Ishikawa (cell line): ENCODE results near the gene CRABP1.

Source experiments
- CEBPB ChIP-seq: IDR thresholded peaks from 2 replicates; pipeline ENCODE4 v1.6.1; 2012
- CREB1 ChIP-seq: IDR thresholded peaks from 2 replicates; pipeline ENCODE4 v1.6.1; 2012; ENCODE audit warnings: low read depth
- EGR1 ChIP-seq: IDR thresholded peaks from 2 replicates; pipeline ENCODE4 v1.6.1; 2012
- EP300 ChIP-seq: IDR thresholded peaks from 2 replicates; pipeline ENCODE4 v1.6.1; 2012; ENCODE audit warnings: borderline replicate concordance
- FOXM1 ChIP-seq: IDR thresholded peaks from 2 replicates; pipeline ENCODE4 v1.6.1; 2012; ENCODE audit warnings: low read depth, borderline replicate concordance
- NFIC ChIP-seq: IDR thresholded peaks from 2 replicates; pipeline ENCODE4 v1.6.1; 2012
- RAD21 ChIP-seq: IDR thresholded peaks from 2 replicates; pipeline ENCODE4 v1.6.1; 2012; ENCODE audit warnings: low read depth
- TAF1 ChIP-seq: IDR thresholded peaks from 2 replicates; pipeline ENCODE4 v1.6.1; 2012; ENCODE audit warnings: low read depth, mild to moderate bottlenecking
- TCF12 ChIP-seq: IDR thresholded peaks from 2 replicates; pipeline ENCODE4 v1.6.1; 2012; ENCODE audit warnings: low read depth
- TEAD4 ChIP-seq: IDR thresholded peaks from 2 replicates; pipeline ENCODE4 v1.6.1; 2012
- YY1 ChIP-seq: IDR thresholded peaks from 2 replicates; pipeline ENCODE4 v1.6.1; 2012; ENCODE audit warnings: low read depth
- ZBTB7A ChIP-seq: IDR thresholded peaks from 2 replicates; pipeline ENCODE4 v1.6.1; 2012; ENCODE audit warnings: low read depth
- TF ChIP-seq, protein P1 (sequence below): IDR thresholded peaks from 2 replicates; pipeline ENCODE4 v1.6.1; 2012; ENCODE audit warnings: low read depth, mild to moderate bottlenecking
- TF ChIP-seq, protein P2 (sequence below): IDR thresholded peaks from 2 replicates; pipeline ENCODE4 v1.6.1; 2012
- TF ChIP-seq, protein P3 (sequence below): IDR thresholded peaks from 2 replicates; pipeline ENCODE4 v1.6.1; 2012

The CRABP1 gene

DNA sequence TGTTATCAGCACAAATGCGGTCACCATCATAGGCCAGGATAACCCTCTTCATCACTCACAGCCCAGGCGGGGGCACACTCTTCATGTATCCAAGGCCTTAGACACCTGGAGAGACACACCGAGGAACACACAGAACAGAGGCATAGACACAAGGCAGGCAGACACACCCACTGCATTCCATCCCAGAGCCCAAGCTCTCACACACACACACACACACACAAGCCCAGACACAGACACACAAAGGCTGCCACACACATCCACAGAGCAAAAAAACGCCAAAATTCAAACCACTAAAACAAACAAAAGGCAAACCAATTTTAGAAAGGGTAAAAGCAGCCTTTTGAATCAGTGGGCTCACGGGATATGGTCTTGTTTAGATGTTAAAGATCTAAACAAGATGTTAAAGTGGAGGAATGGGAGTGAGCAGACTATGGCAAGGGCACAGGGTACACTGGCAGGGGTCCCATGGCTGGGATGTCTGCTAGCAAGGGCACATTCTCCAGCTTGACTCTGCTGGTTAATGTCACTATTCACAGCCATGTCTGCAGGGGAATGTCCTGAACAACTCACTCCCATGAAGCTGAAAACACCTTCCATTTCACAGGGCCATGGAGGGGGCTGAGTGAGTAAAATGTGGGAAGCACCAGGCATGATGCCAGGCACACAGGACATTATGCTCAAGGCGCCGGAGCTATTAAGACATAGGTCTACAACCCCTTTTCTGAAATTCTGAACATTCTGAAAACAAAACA, 14.9 kb upstream of the CRABP1 start:
- TF ChIP-seq EGR1 (no peak), TEAD4 (no peak), ZBTB7A (no peak), RAD21 (no peak), CEBPB (no peak), FOXM1 (no peak), NFIC (no peak), TCF12 (no peak), YY1 (no peak), CREB1 (no peak), EP300 (no peak), TAF1 (no peak)
- TF ChIP-seq, protein P1, sequence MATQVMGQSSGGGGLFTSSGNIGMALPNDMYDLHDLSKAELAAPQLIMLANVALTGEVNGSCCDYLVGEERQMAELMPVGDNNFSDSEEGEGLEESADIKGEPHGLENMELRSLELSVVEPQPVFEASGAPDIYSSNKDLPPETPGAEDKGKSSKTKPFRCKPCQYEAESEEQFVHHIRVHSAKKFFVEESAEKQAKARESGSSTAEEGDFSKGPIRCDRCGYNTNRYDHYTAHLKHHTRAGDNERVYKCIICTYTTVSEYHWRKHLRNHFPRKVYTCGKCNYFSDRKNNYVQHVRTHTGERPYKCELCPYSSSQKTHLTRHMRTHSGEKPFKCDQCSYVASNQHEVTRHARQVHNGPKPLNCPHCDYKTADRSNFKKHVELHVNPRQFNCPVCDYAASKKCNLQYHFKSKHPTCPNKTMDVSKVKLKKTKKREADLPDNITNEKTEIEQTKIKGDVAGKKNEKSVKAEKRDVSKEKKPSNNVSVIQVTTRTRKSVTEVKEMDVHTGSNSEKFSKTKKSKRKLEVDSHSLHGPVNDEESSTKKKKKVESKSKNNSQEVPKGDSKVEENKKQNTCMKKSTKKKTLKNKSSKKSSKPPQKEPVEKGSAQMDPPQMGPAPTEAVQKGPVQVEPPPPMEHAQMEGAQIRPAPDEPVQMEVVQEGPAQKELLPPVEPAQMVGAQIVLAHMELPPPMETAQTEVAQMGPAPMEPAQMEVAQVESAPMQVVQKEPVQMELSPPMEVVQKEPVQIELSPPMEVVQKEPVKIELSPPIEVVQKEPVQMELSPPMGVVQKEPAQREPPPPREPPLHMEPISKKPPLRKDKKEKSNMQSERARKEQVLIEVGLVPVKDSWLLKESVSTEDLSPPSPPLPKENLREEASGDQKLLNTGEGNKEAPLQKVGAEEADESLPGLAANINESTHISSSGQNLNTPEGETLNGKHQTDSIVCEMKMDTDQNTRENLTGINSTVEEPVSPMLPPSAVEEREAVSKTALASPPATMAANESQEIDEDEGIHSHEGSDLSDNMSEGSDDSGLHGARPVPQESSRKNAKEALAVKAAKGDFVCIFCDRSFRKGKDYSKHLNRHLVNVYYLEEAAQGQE, result no peak
- TF ChIP-seq, protein P2, sequence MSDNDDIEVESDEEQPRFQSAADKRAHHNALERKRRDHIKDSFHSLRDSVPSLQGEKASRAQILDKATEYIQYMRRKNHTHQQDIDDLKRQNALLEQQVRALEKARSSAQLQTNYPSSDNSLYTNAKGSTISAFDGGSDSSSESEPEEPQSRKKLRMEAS, result no peak
- TF ChIP-seq, protein P3, sequence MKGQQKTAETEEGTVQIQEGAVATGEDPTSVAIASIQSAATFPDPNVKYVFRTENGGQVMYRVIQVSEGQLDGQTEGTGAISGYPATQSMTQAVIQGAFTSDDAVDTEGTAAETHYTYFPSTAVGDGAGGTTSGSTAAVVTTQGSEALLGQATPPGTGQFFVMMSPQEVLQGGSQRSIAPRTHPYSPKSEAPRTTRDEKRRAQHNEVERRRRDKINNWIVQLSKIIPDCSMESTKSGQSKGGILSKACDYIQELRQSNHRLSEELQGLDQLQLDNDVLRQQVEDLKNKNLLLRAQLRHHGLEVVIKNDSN, result no peak

DNA sequence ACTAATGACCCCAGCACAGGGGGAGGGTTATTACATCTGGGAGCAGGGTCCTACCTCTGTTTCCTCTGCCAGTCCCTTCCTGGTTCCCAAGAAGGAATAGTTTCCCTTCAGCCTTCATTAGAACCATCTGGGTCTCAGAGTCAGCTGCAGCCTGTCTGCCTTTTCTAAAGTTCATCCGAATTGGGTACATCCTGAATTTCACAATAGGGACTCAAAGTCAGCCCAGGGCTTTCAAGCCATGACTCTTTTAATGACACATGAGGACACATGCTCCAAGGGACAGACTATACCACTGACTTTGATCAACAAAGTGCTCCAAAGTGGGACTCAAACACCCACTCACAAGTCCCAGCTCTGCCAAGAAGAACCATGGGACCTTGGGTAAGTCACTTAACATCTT, 12.7 kb upstream of the CRABP1 start:
- TF ChIP-seq EP300 (no peak), CREB1 (no peak), FOXM1 (no peak), TEAD4 (no peak), RAD21 (no peak), EGR1 (no peak), TCF12 (no peak), ZBTB7A (no peak), NFIC (no peak), CEBPB (no peak), TAF1 (no peak), YY1 (no peak)
- TF ChIP-seq, protein P2, result no peak
- TF ChIP-seq, protein P3, result no peak
- TF ChIP-seq, protein P1, result no peak

DNA sequence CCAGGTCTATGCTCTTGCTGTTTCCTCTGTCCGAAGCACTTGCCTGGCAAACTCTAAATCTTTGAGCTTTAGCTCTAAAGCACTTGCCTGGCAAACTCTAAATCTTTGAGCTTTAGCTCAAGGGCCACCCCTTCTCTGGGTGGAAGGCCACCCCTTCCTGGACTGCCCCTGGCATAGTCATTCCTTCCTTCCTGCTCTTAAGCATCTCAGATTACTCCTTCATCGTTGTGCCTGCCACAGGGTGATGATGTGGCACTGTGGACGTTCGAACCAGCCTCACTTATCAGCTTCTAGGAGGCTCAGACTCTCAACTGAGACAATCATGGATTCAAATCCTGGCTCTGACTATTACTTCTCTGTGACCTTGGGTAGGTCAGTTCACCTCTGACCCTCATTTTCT, 10.5 kb upstream of the CRABP1 start:
- TF ChIP-seq CREB1, result no peak
- TF ChIP-seq, protein P1, result no peak
- no peak for TF ChIP-seq FOXM1
- TF ChIP-seq EP300, result no peak
- no peak for TF ChIP-seq TAF1

DNA sequence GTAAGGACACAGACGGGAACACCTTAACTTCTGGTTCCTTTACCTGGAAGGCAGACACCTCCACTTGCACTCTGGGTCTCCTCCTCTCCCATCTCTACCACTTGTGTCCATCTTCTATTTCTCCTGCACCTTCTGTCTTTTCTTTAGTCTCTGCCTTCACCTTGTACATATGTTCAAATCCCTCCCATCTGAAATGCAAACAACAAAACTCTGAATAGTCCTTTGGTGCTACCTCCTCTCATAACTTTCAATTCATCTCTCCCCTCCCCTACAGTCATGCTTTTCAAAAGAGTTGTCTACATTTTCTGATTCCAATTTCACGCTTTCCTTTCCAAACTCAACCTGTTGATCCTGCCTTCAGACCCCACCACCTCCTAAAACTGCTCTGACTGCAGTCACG, 5.3 kb upstream of the CRABP1 start:
- TF ChIP-seq, protein P2, result no peak
- TF ChIP-seq, protein P1, result no peak
- no peak for TF ChIP-seq CREB1
- TF ChIP-seq ZBTB7A, result no peak
- no peak for TF ChIP-seq TEAD4
- TF ChIP-seq RAD21, result no peak
- no peak for TF ChIP-seq TAF1
- TF ChIP-seq EP300, result no peak
- no peak for TF ChIP-seq CEBPB
- TF ChIP-seq NFIC, result no peak
- no peak for TF ChIP-seq EGR1
- no peak for TF ChIP-seq TCF12
- no peak for TF ChIP-seq YY1
- TF ChIP-seq FOXM1, result no peak
- TF ChIP-seq, protein P3, result no peak
